Right atrium auricular region (tissue), 2 donors: ENCODE results near the gene SLC16A12. TPM values are rescaled to one million over a fixed set of nuclear protein-coding genes. Genes with fewer than 3 reads are reported as not detected.

ENCODE experiments used
- DNase-seq: peaks from one replicate; pipeline ENCODE4 v3.0.0-alpha.2; 2019; ENCODE audit warnings: low spot score
- H3K27ac ChIP-seq, 2 donors: fragments of 200-600 bp; sonication (generic); 1 replicate in 1 of 2; 2 replicates in 1 of 2; pipeline ENCODE4 v1.5.1; 2016 to 2019
- H3K27me3 ChIP-seq, 2 donors: fragments of 200-600 bp; sonication (generic); one replicate each; pipeline versions ENCODE4 v1.5.1 to v1.6.0; 2017 to 2019
- H3K36me3 ChIP-seq: fragments of 200-600 bp; sonication (generic); one replicate; pipeline ENCODE4 v1.5.1; 2016
- H3K4me1 ChIP-seq, 2 donors: fragments of 200-600 bp; sonication (generic); one replicate each; pipeline versions ENCODE4 v1.5.1 to v1.6.0; 2017 to 2019
- H3K4me3 ChIP-seq, 2 donors: fragments of 200-600 bp; sonication (generic); 1 replicate in 1 of 2; 2 replicates in 1 of 2; pipeline ENCODE4 v1.5.1; 2017 to 2019; ENCODE audit warnings: mild to moderate bottlenecking in 1 of 2, moderate library complexity in 1 of 2
- H3K9me3 ChIP-seq, 2 donors: fragments of 200-600 bp; sonication (generic); one replicate each; pipeline ENCODE4 v1.5.1; 2019
- CTCF ChIP-seq, 2 donors: fragments of 200-600 bp; sonication (generic); IDR thresholded peaks; one replicate each; pipeline ENCODE4 v1.5.1; 2019; ENCODE audit warnings: antibody characterized with exemption in 2 of 2
- total RNA-seq, 2 donors: library from RNA; depleted of rRNA; stranded (reverse); fragments of >200 nt; gene quantifications; one replicate each; pipeline ENCODE4 v1.1.0, GENCODE V29; 2016

The SLC16A12 gene
- total RNA-seq, 2 donors from 2014 or later: 6.0 to 10.0 TPM

GRCh38 chr10:89388806-89389205 lies 146.6 kb downstream of the SLC16A12 start:
- DNase-seq: no peak
- Histone ChIP-seq H3K27me3 (no peaks in the 10 kb centered on the region), H3K27ac (no peak overlapping the region), H3K4me1 (peaks cover 0 to 31% of the 10 kb centered on the region in 2 donors), H3K4me3 (no peak overlapping the region), H3K36me3 (no peaks in the 10 kb centered on the region), H3K9me3 (no peaks in the 10 kb centered on the region)
- no peak for TF ChIP-seq CTCF (IDR thresholded peaks at IDR 0.05)

- Histone ChIP-seq H3K36me3 (no peaks in the 10 kb centered on the region), H3K9me3 (no peaks in the 10 kb centered on the region), H3K27ac (no peak overlapping the region), H3K4me3 (no peak overlapping the region), H3K27me3 (no peaks in the 10 kb centered on the region), H3K4me1 (no peaks in the 10 kb centered on the region)
- no peak for TF ChIP-seq CTCF (IDR thresholded peaks at IDR 0.05)
- DNase-seq: no peak
These were observed 150.7 kb downstream of the SLC16A12 start for GRCh38 chr10:89384474-89385340.

GRCh38 chr10:89382757-89383156 lies 152.6 kb downstream of the SLC16A12 start:
- H3K4me1 ChIP-seq: no peaks in the 10 kb centered on the region
- DNase-seq: no peak
- no peak for TF ChIP-seq CTCF (IDR thresholded peaks at IDR 0.05)

More at GRCh38 chr10:89382757-89383156, 152.6 kb downstream of the SLC16A12 start:
- no peaks in the 10 kb centered on the region for H3K27me3 ChIP-seq
- no peak overlapping the region for H3K4me3 ChIP-seq
- H3K36me3 ChIP-seq: no peaks in the 10 kb centered on the region
- H3K9me3 ChIP-seq: no peaks in the 10 kb centered on the region
- no peak overlapping the region for H3K27ac ChIP-seq

Other genes starting within 250 kb of the SLC16A12 start
- gene IFIT2, start 233.5 kb downstream of the SLC16A12 start, total RNA-seq: 1 to 10 TPM; 2.6 TPM
- gene IFIT3, start 207.6 kb downstream of the SLC16A12 start, total RNA-seq: 1 to 10 TPM; 6.3 to 6.5 TPM
- under 1 TPM in 1 of 2 donors, not detected in 1; 0.24 TPM for gene IFIT1B, start 157.5 kb downstream of the SLC16A12 start, total RNA-seq
- 10 to 100 TPM in 1 of 2 donors, 1 to 10 TPM in 1; 6.7 to 10.6 TPM for gene IFIT1, start 143.0 kb downstream of the SLC16A12 start, total RNA-seq
- gene IFIT5, start 121.0 kb downstream of the SLC16A12 start, total RNA-seq: 10 to 100 TPM in 1 of 2 donors, 1 to 10 TPM in 1; 6.9 to 11.1 TPM
- 10 to 100 TPM in 1 of 2 donors, 1 to 10 TPM in 1; 7.4 to 15.5 TPM for gene PANK1, start 109.6 kb upstream of the SLC16A12 start, total RNA-seq
- gene KIF20B, start 166.0 kb upstream of the SLC16A12 start, total RNA-seq: 1 to 10 TPM; 1.1 to 2.9 TPM